HG02763 (cell line): ENCODE data around the gene FBXW9.
A peak's percentile ranks its signal among the peaks of the same experiment; 100 is the strongest.
"Not testable (repeated sequence)": the region's sequence is repeated elsewhere in the genome, so short reads cannot be mapped to it uniquely, and the experiment has no call there.

Experiments
- ATAC-seq: cut with Tn5 transposase; IDR thresholded peaks from one replicate; pipeline ENCODE4 v1.9.1; 2021; ENCODE audit warnings: mild to moderate bottlenecking, moderate library complexity; ENCODE audit not compliant: unreplicated experiment

FBXW9 gene

GRCh38 chr19:12657966-12658365 lies 38.5 kb downstream of the FBXW9 start:
- ATAC-seq: no peak

DNA sequence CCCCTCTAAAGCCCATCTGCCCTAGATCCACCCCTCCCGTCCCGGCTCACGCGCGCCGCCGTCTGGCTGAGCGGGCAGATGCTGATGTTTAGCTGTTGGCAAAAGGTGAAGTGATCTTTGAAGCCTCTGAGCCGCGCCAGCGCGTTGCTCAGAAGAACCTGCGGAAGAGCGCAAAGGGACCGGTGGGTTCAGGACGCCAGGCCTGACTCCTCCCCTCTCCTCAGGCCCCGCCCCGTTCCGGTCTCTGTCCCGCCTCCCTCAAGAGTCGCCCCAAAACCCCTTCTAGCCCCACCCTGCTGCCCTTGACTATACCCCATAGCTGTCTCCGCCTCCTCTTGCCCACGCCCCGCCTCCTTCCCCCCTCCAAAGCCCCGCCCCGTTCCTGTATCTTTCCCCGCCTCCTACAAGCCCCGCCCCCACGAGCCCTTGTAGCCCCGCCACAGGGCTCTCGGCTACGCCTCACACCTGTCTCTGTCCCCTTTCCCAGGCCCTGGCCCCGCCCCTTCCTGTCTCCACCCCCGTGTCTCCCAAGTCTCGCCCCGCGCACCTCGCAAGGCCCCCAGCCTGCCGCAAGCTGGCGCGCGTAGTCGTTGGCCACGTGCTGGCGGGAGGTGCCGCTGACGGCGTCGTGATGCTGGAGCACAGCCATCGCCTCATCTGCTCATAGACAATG lies 39.4 kb downstream of the FBXW9 start:
- ATAC-seq: no peak

- ATAC-seq: no peak
These were observed 40.9 kb downstream of the FBXW9 start for GRCh38 chr19:12655546-12655945.

- no peak for ATAC-seq
These were observed 44.2 kb downstream of the FBXW9 start for GRCh38 chr19:12652219-12652618.

DNA sequence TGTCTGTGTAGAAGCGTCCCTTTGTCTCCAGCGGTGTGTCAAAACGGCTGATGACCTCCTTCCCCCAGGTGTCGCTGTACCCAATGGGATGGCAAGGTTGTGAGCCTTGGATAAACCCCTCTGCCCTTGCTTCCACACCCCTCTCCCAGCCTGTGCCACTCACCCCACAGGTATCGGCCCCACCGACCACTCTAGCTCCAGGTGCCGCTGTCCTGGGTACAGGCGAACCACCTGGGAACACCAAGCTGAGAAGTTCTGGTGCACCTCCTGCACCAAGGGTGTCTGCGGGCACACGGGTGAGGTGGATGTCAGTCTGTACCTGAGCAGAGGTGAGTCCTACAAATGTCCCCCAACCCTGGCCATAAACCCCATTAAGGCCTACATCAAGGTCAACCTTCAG lies 46.5 kb downstream of the FBXW9 start:
- no peak for ATAC-seq

DNA sequence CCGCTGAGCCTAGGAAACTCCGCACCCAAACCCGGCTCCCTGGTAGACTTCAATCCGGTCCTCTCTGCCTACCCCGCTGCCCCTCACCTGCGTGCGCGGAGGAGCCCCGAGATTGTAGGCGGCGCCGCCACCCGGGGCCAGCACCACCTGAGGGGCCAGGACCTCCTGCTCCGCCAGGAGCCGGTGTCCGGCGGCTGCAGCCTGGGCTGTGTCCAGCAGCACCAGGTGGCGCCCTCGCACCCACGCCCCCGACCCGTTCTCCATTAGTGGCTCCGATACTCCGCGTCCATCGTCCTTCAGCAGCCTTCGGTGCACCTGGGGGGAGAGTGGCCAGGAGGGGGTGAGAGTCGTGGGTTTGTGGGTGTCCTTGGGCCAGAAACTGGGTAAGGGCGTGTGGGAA lies 48.3 kb downstream of the FBXW9 start:
- ATAC-seq: no peak

- ATAC-seq: no peak
These were observed 48.9 kb downstream of the FBXW9 start for GRCh38 chr19:12647490-12648071.

DNA sequence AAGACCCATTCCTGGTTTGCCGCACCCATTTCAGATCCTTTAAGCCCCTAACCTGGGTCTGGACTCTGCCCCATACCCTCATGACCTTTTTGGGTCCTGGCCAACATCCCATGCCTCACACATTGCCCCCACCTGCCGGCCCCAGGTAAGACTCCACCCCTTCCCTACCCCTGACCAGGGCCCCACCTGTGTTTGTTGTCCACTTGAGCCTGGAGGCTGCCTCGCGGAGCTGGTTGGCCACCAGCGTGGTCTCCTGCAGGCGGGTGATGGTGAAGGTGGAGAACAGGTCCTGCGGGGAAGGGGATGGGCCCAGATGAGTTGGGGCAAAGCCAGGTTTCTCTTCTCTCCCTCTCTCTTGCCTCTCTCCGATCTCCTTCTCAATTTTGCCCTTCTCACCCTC lies 49.4 kb downstream of the FBXW9 start:
- ATAC-seq: no peak

DNA sequence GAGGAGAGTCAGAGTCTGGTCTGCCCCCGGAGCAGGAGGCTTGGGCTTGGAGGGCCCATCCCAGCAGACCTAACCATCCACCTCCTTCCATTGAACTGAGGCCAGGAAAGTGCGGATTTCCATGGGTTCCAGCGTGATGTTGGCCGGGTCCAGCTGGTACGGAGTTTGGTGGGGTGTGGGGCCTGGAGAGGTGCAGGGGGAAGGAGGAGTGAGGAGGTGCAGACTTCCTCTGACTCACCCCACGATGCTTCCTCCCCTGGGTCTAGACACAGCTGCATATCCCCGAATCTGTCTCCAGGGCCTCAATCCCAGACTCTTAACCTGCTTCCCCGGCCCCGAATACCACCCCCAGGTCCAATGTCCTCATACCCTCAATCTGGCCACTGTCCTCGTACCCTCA lies 49.9 kb downstream of the FBXW9 start:
- ATAC-seq: no peak

DNA sequence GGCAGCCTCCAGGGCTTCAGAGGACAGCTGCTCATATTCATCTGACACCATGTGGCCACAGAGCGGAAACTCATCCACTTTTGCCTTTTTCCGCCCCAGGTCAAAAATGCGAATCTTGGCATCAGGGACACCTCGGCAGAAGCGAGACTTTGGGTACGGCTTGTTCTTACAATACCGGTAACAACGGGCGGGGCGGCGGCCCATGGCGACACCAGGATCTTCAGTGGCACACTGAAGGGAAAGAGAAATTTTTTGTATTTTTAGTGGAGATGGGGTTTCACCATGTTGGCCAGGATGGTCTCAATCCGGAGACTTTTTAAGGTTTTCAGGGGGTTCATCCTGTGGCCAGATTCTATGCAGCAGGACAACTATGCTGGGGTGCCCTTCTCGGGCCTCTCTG lies 52.7 kb downstream of the FBXW9 start:
- not testable (repeated sequence) for ATAC-seq

- ATAC-seq: no peak
These were observed 53.9 kb downstream of the FBXW9 start for GRCh38 chr19:12642506-12642905.

DNA sequence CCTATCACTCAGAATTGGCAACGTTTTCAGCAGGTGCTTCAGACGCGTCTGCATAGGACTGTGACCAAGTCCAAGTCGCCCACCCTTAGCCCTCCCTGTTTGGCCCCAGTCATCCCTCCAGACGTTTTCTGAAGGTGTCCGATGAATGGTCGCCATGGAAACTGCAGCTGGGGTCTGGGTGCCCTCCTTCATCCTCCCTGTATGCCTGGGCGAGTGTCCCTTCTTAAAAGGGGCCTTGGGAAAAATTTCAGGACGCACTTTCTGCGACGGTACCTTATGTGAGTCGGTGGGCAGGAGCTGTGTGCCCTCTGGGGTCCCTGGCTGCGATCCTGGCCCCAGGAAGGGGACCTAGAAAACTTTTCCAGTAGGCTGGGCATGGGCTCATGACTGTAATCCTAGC lies 55.0 kb downstream of the FBXW9 start:
- ATAC-seq: no peak

DNA sequence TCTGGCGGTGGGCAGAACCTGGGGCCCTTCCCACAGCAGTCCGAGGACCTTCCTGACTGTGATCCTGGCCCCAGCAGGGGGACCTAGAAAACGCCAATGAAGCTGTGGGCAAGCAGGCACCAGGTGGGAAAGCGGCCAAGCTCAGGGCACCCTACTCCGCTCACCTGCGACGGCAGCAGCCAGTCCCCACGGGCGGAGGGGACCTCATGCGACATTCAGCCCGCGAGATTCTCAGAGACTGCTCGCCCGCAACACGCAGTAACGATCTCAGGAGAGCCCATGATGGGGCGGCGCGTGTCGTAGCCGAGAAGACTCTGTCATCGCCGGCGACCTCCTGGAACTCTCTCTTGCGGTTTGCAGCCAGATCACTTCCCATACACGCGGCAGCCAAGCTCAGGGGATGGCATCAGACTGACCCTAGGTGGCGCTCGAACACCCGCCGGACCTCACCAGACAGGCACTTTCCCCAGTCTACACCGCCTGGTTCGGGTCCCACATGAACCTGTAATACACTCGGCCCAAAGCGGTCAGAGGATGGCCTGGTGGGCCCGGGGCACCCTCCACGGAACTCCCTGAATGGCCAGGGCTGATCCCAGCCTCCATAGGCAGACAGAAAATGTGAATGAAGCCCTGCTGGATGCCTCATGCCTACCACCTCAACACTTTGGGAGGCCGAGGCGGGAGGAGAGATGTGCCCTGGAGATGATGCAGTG lies 56.4 kb downstream of the FBXW9 start:
- peak; percentile 47 for ATAC-seq
